Posterior cingulate gyrus (tissue), 11 donors: ENCODE results near the gene GSC2.
A peak's percentile ranks its signal among the peaks of the same experiment; 100 is the strongest.

ENCODE experiments used
- DNase-seq, 10 donors: peaks; one replicate each; pipeline versions ENCODE4 v3.0.0 to v3.0.0-alpha.2; 2020 to 2021; ENCODE audit warnings: mixed read lengths in 3 of 10
- intact Hi-C: fragments of 100-400 bp; cut with DNase I; formaldehyde crosslinking; loops from one replicate; pipeline ENCODE4 v1.15.1; 2023

Gene GSC2

DNA sequence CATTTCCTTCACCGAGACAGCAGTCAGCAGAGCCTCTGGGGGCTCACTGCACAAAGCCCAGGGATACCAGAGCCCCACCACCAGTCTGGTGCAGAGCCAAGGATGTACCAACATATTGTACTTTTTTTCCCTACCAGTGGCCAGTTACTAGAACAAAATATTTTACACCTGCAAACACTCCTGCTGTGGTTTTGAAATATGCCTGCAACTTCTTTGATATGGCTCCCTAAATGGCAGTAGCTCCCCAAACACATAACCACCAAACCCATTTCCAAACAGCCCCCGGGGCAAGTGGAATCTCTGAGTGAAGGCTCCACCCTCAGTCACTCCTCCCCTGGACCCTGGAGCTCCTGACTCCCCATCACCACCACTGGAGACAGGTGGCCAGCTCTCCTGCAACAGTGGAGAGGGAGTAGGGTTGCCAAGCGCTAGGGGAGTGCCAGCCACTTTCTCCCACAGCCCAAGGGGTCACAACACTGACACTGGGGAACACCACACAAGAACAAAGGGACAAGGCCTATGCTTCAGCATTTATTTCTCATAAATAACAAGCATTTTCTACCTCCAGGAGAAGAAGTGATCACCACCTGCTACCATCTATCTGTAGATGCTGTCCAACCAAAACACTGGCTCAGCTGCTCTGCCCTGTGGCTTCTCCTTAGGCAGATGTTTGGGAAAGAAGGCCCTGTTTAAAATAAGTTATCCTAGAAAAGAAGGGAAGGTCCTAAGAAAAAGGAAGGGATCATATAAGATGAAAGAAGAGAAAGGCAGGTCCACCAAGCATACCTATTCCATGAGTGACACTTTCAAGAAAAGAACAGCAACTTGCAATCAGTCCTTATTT lies 43.0 kb downstream of the GSC2 start:
- no peak for DNase-seq
- intact Hi-C loops, result no loop called here

DNA sequence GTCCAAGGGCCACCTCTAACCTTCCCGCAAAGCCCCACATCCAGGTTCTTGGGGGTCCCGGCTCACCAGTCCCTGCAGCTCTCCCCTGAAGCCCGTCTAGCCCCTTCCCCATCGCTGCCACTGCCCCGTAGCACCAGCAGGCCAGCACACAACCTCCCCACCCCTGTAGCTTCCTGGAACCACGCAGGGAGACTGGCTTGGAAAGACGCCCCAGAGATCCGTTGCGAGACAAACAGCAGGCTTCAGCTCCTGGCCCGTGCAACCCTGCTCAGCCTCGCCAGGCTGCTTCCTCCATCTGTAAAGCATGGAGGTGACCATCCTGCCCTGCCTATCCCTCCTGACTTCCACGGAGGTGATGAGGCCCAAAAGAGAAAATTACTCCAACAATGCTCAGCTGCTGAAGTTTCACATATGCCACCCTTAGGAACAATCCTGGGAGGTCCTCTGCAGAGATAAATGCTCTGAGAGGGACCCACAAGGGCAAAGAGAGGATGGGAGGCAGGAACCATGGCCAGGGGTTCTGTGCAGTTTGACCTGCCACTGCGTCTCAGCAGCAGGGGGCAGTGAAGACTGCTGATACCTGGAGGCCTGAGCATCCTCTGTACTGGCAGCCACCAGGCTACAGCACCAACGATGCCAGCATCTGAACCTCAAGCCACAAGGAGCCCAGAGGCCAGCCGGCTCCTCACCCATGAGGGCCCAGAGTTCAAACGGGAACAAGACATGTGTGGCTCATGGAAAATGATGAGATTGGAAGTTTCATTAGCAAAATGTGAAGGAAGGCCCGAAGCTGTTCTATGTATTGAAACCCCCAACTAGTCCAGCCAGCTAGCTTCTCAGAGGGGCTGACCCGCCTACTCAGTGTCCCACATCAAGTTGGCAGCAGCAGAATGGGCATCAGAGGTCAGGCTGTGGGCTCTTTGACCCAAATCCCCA lies 44.0 kb downstream of the GSC2 start:
- intact Hi-C loops, result no loop called here
- no peak for DNase-seq

DNA sequence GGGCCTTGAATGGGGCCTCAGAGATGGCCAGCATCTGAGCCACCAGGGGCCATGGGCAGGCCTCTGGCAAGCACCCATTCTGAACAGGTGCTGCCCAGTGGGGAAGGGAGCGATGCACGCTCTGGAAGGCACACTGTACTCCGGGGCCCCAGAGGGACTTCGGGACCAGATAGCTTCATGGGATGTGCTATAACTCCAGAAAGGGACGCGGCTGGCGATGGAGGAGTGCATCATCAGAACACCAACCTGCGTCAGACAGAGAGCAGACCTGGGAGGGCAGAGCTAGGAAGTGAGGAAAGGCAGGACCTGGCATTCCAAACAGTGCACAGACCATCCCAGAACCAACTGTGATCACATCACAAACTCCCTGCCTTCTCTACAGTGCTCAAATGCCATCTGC lies 44.6 kb downstream of the GSC2 start:
- no peak for DNase-seq

DNA sequence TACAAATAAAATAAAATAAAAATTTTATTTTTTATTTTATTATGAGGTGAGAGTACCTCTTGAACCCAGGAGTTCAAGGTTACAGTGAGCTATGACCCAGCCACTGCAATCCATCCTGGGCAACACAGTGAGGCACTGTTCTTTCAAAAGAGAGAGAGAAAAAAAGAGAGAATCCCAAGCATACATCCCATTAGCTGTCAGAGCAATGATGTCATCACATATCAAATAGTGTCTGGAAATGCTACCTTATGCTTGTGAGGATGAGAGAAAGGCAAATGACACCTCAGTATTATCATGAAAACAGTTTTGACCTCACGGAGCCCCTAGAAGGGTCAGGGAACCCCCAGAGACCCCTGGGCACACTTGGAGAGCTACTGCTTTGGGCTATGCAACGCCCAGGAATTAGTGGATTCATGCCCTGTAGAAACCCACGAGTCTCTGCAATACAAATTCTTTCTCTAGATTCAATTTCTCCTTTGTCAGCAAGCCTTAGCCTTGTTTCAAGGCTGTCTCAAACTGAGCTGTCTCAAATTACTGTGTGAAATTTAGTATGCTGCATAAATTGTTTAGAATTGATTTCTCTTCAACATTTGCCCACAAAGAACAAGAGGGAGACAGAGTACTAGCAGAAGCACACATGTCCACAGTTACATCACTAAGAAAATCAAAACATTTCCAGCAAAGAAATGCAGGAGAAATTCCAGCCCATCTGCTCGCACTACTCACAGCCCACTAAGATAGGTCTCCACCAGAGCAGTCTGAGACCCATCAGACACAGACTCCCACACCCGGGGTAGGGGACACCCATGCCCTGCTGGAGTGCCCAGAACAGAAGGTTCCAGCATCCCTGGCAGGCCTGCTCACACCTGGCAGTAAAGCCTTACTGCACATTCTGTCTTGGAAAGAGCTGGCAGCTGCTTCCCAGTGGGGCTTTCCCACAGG lies 45.9 kb downstream of the GSC2 start:
- intact Hi-C loops, result no loop called here
- DNase-seq, result peak in 3 of 10 donors; percentile 36 to 79 (median 54)

More for the DNA sequence above, 44.6 kb downstream of the GSC2 start:
- intact Hi-C loops, result no loop called here

DNA sequence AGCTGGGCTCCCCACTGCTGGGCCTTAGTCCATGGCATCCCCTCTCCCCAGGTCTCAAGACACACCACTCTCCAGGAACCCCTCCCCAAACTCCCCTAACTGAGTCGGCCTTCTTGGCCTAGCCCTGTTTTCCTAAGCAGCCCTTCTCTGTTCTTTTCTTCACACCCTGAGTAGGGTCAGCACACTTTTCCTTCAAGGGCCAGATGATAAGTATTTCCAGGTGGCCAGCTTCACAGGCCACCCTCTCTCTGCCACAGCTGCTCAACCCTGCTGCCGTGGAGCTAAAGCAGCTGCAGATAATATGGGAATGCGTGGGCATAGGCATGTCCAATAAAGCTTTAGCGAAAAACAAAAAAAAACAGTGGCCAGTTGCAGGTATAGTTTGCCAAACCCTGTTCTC lies 51.9 kb downstream of the GSC2 start:
- intact Hi-C loops, result no loop called here
- DNase-seq, result no peak

DNA sequence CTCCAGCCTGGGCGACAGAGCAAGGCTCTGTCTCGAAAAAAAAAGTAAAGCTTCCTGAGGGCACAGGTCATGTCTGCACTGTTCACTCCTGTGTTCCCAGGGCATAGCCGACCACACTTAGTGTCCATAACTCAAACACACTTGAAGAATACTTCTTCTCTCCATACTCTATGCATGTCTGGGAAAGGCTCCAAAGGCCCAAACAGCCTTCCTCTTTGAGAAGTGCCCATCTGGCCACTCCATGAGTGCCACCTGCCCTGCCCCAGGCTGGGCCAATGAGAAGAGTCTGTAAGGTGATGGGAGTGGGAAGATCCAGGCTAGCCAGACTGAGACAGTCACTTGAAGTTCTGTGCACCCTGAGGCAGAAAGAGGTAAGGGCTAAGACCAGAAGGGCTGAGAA lies 52.6 kb downstream of the GSC2 start:
- intact Hi-C loops, result no loop called here
- DNase-seq, result no peak
